Measurements from ENCODE around the gene SH3PXD2A. TPM values are rescaled to one million over a fixed set of nuclear protein-coding genes. Genes with fewer than 3 reads are reported as not detected.

Gene SH3PXD2A
- total RNA-seq, 4 donors from 2014 or later, result 55.7 to 71.8 (median 66.8) TPM

DNA sequence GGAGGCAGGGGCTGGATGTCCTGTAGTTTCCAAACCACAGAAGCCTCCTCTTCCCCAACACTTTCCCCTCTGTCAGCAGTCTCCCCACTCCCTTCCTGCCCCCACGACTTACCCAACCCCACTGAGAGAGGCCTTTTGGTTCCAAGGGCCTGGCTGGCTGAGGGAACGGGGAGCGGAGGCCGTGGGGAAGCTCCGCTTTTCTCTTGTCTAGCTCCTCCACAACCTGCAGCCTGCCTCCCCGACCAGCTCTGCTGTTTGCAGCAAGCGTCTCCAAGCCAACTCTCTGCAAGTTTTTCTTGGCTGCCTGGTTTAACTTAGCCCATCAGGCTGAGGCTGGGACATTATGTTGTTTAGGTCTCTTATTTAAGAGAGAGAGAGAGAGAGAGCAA is 235.0 kb downstream of the SH3PXD2A start:
- Histone ChIP-seq H3K9me3 (no peaks in the 10 kb centered on the region), H3K4me3 (no peak overlapping the region), H3K4me1 (peaks cover 83% of the 10 kb centered on the region), H3K27ac (peak overlapping the region; percentile 24), H3K36me3 (peaks cover 79% of the 10 kb centered on the region), H3K27me3 (no peaks in the 10 kb centered on the region)
- WGBS, result 72% methylated on average over 7 of the region's 7 CpGs
- TF ChIP-seq EP300 (IDR thresholded peaks at IDR 0.05) (no peak), POLR2AphosphoS5 (IDR thresholded peaks at IDR 0.05) (no peak), POLR2A (IDR thresholded peaks at IDR 0.05) (no peak)
- no peak for DNase-seq (ENCODE audit: low spot score in 2 of 2)

DNA sequence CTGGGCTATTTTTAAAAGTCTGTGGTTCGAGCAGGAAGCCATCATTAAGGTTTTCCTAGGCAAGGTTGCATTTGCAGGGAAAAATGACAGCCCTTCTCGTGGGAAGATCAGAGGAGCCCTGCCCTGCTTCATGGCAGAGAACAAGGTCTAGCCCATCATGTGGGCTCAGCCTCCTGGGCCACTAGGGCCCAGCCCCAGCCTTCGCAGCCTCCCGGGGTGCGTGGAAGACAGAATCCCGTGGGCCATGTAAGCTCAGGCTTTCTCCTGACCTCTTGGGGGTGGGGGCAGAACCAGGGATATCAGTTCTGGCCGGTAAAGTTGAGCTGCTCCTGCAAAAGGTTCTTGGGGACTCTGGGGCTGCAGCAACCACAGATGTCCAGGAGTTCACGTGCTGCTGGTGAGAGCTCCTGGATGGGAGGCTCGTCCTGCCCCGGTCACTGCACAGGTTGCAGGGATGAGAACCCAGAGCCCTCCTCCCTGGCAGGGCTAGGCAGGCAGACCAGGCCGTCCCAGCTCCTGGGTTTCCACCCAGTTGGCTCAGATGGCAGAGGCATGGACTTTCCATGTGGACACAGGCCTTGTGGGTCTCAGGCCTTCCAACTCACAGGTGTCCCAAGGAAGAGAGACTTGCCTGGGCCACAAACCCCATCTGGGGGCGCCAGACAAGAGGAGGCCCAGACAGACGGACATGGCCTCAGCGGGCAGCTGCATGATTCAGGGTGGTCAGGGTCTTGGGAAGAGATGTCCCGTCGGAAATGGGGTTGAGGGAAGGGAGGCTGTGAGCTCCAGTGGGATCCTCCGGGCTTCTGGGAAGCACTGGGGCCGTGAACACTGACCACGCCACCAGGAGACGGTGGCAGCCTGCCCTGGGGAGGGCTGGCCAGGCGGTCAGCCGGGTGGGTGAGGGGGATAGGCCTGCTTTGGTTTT is 235.7 kb downstream of the SH3PXD2A start:
- DNase-seq (ENCODE audit: low spot score in 2 of 2), result no peak
- Histone ChIP-seq H3K27ac (peak overlapping the region; percentile 24), H3K4me1 (peaks cover 88% of the 10 kb centered on the region), H3K36me3 (peaks cover 76% of the 10 kb centered on the region), H3K27me3 (no peaks in the 10 kb centered on the region), H3K9me3 (no peaks in the 10 kb centered on the region), H3K4me3 (no peak overlapping the region)
- TF ChIP-seq EP300 (IDR thresholded peaks at IDR 0.05) (no peak), POLR2A (IDR thresholded peaks at IDR 0.05) (no peak), POLR2AphosphoS5 (IDR thresholded peaks at IDR 0.05) (no peak)
- TF ChIP-seq, protein P1, sequence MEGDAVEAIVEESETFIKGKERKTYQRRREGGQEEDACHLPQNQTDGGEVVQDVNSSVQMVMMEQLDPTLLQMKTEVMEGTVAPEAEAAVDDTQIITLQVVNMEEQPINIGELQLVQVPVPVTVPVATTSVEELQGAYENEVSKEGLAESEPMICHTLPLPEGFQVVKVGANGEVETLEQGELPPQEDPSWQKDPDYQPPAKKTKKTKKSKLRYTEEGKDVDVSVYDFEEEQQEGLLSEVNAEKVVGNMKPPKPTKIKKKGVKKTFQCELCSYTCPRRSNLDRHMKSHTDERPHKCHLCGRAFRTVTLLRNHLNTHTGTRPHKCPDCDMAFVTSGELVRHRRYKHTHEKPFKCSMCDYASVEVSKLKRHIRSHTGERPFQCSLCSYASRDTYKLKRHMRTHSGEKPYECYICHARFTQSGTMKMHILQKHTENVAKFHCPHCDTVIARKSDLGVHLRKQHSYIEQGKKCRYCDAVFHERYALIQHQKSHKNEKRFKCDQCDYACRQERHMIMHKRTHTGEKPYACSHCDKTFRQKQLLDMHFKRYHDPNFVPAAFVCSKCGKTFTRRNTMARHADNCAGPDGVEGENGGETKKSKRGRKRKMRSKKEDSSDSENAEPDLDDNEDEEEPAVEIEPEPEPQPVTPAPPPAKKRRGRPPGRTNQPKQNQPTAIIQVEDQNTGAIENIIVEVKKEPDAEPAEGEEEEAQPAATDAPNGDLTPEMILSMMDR (IDR thresholded peaks at IDR 0.05), result no peak
- WGBS, result 73% methylated on average over 11 of the region's 22 CpGs

DNA sequence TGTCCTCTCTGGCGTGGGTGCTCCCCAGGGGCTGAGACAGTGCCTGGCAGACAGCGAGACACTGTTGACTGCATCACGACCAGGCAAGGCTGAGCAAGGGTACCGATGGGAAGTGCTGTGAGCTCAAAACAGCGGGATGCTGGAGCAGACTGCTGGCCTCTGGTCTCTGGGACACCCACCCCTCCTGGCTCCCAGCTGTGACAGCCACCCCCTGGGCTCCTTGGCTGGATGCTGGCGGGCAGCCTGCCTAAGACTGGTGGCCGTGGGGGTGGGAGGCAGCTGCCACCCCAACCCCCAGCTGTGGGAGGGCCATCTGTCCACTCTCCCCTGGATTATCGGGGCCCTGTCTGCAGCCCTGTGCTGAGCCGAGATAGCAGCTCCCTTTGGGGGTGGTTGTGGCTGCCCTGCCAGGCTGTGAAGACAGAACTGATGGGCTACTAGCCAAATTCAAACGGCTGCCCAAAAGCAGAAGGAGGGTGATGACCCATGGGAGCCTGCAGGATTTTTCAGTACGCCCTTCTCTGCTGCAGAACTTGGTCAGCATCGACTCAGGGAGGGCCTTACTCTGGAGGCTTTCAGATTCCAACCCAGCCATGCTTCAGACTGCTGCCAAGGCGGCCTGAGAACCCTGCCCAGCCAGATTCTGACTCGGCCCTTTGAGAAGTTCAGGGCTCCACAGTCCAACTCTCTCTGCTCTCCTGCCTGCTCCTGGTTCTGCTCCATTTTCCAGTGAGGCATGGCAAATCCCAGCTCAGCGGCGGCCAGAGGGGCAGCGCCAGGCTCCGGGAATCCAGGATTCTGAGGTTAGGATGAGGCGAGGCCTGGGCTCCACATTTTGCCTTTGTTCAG is 236.6 kb downstream of the SH3PXD2A start:
- Histone ChIP-seq H3K4me3 (no peak overlapping the region), H3K36me3 (peaks cover 70% of the 10 kb centered on the region), H3K9me3 (no peaks in the 10 kb centered on the region), H3K27ac (no peak overlapping the region), H3K27me3 (no peaks in the 10 kb centered on the region), H3K4me1 (peaks cover 96% of the 10 kb centered on the region)
- TF ChIP-seq POLR2AphosphoS5 (IDR thresholded peaks at IDR 0.05) (no peak), EP300 (IDR thresholded peaks at IDR 0.05) (no peak), POLR2A (IDR thresholded peaks at IDR 0.05) (no peak)
- TF ChIP-seq, protein P1 (IDR thresholded peaks at IDR 0.05), result no peak
- WGBS, result 48% methylated on average over 14 of the region's 19 CpGs
- DNase-seq (ENCODE audit: low spot score in 2 of 2), result no peak

DNA sequence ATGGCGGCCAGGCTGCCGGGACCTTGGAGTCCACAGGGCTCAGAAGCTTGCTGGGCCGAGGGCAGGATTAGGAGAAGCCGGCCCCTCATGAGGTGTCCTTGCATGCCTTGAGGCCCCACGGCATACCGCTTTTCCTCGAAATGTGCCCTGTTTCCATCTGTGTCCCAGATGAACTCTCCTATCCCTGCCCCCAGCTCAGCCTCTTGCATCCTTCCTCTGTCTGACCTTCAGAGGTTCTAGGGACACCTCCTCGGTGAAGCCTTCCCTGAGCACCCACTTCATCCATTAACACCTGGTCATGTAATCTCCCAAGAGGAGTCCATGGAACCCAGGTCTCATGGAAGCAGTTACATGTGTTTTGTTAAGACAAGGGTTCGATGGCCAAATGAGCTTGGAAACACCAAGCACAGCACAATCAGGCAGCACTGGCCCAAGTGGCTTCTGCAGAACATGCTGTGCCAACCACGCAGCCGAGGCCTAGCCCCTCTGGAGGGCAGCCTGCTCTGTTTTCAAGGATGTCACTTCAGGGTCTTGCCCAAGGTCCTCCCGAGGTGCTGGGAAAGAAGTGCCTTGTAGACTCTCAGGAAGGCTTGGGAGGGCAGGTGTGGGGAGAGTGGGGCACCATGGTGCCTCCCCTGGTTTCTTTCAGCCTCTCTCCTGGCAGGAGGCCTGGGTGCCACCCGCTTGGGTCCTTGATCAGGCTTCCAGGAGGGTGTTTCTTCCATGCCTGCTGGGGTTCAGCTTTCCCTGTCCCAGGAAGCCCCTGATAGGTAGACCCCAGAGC is 237.6 kb downstream of the SH3PXD2A start:
- Histone ChIP-seq H3K36me3 (peaks cover 71% of the 10 kb centered on the region), H3K4me3 (no peak overlapping the region), H3K9me3 (no peaks in the 10 kb centered on the region), H3K27me3 (no peaks in the 10 kb centered on the region), H3K4me1 (peaks cover 89% of the 10 kb centered on the region), H3K27ac (no peak overlapping the region)
- no peak for DNase-seq (ENCODE audit: low spot score in 2 of 2)
- TF ChIP-seq, protein P1 (IDR thresholded peaks at IDR 0.05), result no peak
- TF ChIP-seq POLR2AphosphoS5 (IDR thresholded peaks at IDR 0.05) (no peak), EP300 (IDR thresholded peaks at IDR 0.05) (no peak), POLR2A (IDR thresholded peaks at IDR 0.05) (no peak)
- WGBS, result 89% methylated on average over 8 of the region's 13 CpGs
